ENCODE results near the gene NRG3. TPM values are rescaled to one million over a fixed set of nuclear protein-coding genes. Genes with fewer than 3 reads are reported as not detected.

NRG3 gene
- total RNA-seq, 1 experiment from 2014 or later, result not detected

GRCh38 chr10:82738592-82738991 lies 863.6 kb downstream of the NRG3 start:
- ChIA-PET CTCF (no interaction called here), POLR2A (no interaction called here), RAD21 (ENCODE audit: low non-redundant PET in 1 of 2, low total read pairs in 2 of 2, uncharacterized antibody in 2 of 2, unreplicated experiment in 2 of 2) (no interaction called here)
- BruUV-seq (replicated peaks), result no TSS peak
- no peaks in the 10 kb centered on the region for H3K27me3 ChIP-seq (ENCODE audit: insufficient read depth, low read length)
- no peak overlapping the region for H2AFZ ChIP-seq (ENCODE audit: low read depth, low read length, poor library complexity, severe bottlenecking)
- H4K20me1 ChIP-seq (ENCODE audit: insufficient read depth), result no peaks in the 10 kb centered on the region
- no peak overlapping the region for H3K4me2 ChIP-seq (ENCODE audit: low read length)
- no peak for ATAC-seq
- no peak for DNase-seq (ENCODE audit: low read depth, low spot score)
- H3K36me3 ChIP-seq (ENCODE audit: control insufficient read depth in 1 of 2, insufficient read depth in 2 of 2, low read length in 2 of 2), result no peaks in the 10 kb centered on the region
- no peak overlapping the region for H3K27ac ChIP-seq (ENCODE audit: low read depth, low read length)
- no peak overlapping the region for H3K9ac ChIP-seq (ENCODE audit: low read length)
- peaks cover 0 to 12% of the 10 kb centered on the region in 2 experiments; a peak in 2 of 4 replicates for H3K9me3 ChIP-seq (ENCODE audit: control insufficient read depth in 1 of 2, insufficient read depth in 1 of 2, low read depth in 1 of 2, low read length in 2 of 2)
- no peaks in the 10 kb centered on the region for H3K9me2 ChIP-seq (ENCODE audit: insufficient read depth)
- H3K79me2 ChIP-seq (ENCODE audit: insufficient read depth, low read length), result no peaks in the 10 kb centered on the region
- no peak overlapping the region for H3K4me3 ChIP-seq (replicated peaks in 1 of 2; ENCODE audit: low read depth in 1 of 2, low read length in 2 of 2)
- TF ChIP-seq RAD21 (IDR thresholded peaks at IDR 0.05; ENCODE audit: low read depth), result no peak
- TF ChIP-seq EZH2phosphoT487 (IDR thresholded peaks at IDR 0.05; ENCODE audit: borderline replicate concordance), result no peak
- TF ChIP-seq JUND (IDR thresholded peaks at IDR 0.05), result no peak
- no peak for TF ChIP-seq CEBPB (IDR thresholded peaks at IDR 0.05; ENCODE audit: low read depth)
- no peak for TF ChIP-seq FOSL1 (IDR thresholded peaks at IDR 0.05; ENCODE audit: low read depth)
- TF ChIP-seq ZFX (IDR thresholded peaks at IDR 0.05), result no peak
- TF ChIP-seq EGR1 (IDR thresholded peaks at IDR 0.05; ENCODE audit: low read depth), result no peak
- TF ChIP-seq ZNF274 (IDR thresholded peaks at IDR 0.05; ENCODE audit: low read depth, low read length), result no peak
- no peak for TF ChIP-seq SP1 (IDR thresholded peaks at IDR 0.05; ENCODE audit: low read depth)
- no peak for TF ChIP-seq EZH2 (IDR thresholded peaks at IDR 0.05)
- TF ChIP-seq, protein P1, sequence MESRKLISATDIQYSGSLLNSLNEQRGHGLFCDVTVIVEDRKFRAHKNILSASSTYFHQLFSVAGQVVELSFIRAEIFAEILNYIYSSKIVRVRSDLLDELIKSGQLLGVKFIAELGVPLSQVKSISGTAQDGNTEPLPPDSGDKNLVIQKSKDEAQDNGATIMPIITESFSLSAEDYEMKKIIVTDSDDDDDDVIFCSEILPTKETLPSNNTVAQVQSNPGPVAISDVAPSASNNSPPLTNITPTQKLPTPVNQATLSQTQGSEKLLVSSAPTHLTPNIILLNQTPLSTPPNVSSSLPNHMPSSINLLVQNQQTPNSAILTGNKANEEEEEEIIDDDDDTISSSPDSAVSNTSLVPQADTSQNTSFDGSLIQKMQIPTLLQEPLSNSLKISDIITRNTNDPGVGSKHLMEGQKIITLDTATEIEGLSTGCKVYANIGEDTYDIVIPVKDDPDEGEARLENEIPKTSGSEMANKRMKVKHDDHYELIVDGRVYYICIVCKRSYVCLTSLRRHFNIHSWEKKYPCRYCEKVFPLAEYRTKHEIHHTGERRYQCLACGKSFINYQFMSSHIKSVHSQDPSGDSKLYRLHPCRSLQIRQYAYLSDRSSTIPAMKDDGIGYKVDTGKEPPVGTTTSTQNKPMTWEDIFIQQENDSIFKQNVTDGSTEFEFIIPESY (IDR thresholded peaks at IDR 0.05; ENCODE audit: extremely low read depth, insufficient replicate concordance, low read length), result no peak
- no peak for TF ChIP-seq ELF1 (IDR thresholded peaks at IDR 0.05; ENCODE audit: borderline replicate concordance, low read depth)
- no peak for TF ChIP-seq CBX3 (IDR thresholded peaks at IDR 0.05; ENCODE audit: low read depth)
- TF ChIP-seq YY1 (IDR thresholded peaks at IDR 0.05; ENCODE audit: extremely low read depth, insufficient replicate concordance, low read depth, low read length), result no peak
- no peak for TF ChIP-seq CTCF (IDR thresholded peaks at IDR 0.05 in 2 of 3, conservative IDR thresholded peaks at IDR 0.05 in 1 of 3; ENCODE audit: borderline replicate concordance in 1 of 3, insufficient read depth in 1 of 3, low read depth in 2 of 3, low read length in 2 of 3)
- TF ChIP-seq SIN3A (IDR thresholded peaks at IDR 0.05; ENCODE audit: low read depth), result no peak
- no peak for TF ChIP-seq POLR2A (IDR thresholded peaks at IDR 0.05; ENCODE audit: borderline replicate concordance, extremely low read depth, insufficient read depth, insufficient read length)
- no peak for TF ChIP-seq SRF (IDR thresholded peaks at IDR 0.05; ENCODE audit: low read depth)
- H3K4me1 ChIP-seq (ENCODE audit: control insufficient read depth in 1 of 2, insufficient read depth in 2 of 2, low read length in 2 of 2), result no peaks in the 10 kb centered on the region
- intact Hi-C loops (cut with micrococcal nuclease), result no loop called here
